Occipital lobe (tissue), 2 donors: ENCODE measurements around the gene GALP. TPM values are rescaled to one million over a fixed set of nuclear protein-coding genes. Genes with fewer than 3 reads are reported as not detected.
"Not testable (repeated sequence)": the region's sequence is repeated elsewhere in the genome, so short reads cannot be mapped to it uniquely, and the experiment has no call there.

ENCODE experiments used
- DNase-seq: peaks from one replicate; lab custom pipeline; 2025; lab: John Stamatoyannopoulos, UW
- total RNA-seq: library from RNA; depleted of rRNA; stranded (reverse); fragments of >200 nt; gene quantifications from one replicate; pipeline ENCODE4 v1.2.3, GENCODE V29; 2014

The GALP gene
- total RNA-seq, 1 donor from 2014 or later: not detected

GRCh38 chr19:56148096-56148495, 27.7 kb upstream of the GALP start:
- DNase-seq: no peak

DNA sequence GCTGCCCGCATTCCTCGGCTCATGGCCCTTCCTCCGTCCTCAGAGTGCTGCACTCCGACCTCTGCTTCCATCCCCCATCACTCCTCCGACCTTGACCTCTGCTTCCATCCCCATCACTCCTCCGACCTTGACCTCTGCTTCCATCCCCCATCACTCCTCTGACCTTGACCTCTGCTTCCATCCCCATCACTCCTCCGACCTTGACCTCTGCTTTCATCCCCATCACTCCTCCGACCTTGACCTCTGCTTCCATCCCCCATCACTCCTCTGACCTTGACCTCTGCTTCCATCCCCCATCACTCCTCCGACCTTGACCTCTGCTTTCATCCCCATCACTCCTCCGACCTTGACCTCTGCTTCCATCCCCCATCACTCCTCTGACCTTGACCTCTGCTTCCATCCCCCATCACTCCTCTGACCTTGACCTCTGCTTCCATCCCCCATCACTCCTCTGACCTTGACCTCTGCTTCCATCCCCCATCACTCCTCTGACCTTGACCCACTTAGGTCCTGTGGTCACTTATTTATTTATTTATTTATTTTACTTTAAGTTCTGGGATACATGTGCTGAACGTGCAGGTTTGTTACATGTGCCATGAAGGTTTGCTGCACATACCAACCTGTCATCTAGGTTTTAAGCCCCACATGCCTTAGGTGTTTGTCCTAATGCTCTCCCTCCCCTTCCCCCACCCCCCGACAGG, 26.7 kb upstream of the GALP start:
- DNase-seq: not testable (repeated sequence)

DNA sequence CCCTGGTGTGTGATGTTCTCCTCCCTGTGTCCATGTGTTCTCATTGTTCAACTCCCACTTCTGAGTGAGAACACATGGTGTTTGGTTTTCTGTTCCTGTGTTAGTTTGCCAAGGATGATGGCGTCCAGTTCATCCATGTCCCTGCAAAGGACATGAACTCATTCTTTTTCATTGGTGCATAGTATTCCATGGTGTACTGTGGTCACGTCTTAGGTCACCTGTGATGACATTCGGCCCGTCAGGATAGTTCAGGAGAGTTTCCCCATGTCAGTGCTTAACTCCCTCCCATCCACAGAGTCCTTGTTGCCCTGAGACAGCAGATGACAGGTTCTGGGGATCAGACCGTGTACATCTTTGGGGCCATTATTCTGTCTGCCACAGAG, 26.2 kb upstream of the GALP start:
- DNase-seq: no peak

DNA sequence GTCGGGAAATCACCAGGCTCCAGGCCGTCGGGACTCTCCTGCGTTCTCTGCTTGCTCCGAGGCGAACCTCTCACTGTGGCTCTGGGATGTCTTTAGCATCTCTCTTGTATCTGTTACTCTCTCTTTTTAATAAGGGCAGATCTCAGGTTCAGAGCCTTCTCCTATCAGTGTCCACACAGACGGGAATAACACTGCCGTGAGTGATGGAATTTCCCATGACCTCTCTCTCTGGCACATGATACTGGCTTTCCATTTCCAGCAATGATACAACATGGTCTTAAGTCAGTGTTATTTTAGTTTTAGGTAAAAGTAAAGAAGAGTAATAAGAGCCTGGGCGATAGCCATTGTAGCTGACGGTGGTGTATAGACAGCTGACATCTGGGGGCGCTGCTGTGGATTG, 25.4 kb upstream of the GALP start:
- no peak for DNase-seq

- DNase-seq: no peak
These were observed 23.2 kb upstream of the GALP start for GRCh38 chr19:56152644-56153043.

DNA sequence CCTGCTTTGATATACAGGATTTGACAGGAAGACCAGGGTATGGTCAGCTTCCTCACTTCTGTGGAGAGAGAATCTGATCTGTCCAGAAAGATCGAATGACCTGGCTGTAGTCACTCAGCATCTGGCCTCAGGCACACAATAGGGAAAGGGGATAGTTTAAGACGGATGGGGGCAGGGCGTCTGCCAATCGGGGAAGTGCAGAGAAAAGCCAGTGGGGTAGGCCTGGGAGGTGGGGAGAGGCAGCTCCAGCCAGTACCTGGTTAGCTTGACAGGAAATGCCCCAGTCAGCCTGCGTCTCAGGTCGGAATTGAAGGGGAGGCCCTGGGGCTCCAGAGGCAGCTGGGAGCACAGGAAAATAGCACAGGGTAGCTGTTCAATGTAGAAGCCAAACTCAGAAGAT, 22.3 kb upstream of the GALP start:
- no peak for DNase-seq

GRCh38 chr19:56155124-56155687, 20.6 kb upstream of the GALP start:
- no peak for DNase-seq

- no peak for DNase-seq
These were observed 19.0 kb upstream of the GALP start for GRCh38 chr19:56156768-56157167.

- DNase-seq: no peak
These were observed 17.5 kb upstream of the GALP start for GRCh38 chr19:56158170-56158757.

GRCh38 chr19:56159009-56159559, 16.7 kb upstream of the GALP start:
- no peak for DNase-seq

DNA sequence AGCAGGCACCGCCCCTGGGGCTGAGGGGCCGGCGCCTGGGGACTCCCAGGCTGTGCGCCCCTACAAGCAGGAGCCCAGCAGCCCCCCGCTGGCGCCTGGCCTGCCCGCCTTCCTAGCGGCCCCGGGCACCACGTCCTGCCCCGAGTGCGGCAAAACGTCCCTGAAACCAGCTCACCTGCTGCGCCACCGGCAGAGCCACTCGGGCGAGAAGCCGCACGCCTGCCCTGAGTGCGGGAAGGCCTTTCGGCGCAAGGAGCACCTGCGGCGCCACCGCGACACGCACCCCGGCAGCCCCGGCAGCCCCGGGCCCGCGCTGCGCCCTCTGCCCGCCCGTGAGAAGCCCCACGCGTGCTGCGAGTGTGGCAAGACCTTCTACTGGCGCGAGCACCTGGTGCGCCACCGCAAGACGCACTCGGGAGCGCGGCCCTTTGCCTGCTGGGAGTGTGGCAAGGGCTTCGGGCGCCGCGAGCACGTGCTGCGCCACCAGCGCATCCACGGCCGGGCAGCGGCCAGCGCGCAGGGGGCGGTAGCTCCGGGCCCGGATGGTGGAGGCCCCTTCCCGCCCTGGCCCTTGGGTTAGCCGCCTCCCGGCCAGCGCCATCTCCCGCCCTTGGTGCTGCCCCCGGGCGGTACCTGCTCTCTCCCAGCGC, 16.1 kb upstream of the GALP start:
- DNase-seq: no peak

- DNase-seq: no peak
These were observed 14.3 kb upstream of the GALP start for GRCh38 chr19:56161534-56161933.

DNA sequence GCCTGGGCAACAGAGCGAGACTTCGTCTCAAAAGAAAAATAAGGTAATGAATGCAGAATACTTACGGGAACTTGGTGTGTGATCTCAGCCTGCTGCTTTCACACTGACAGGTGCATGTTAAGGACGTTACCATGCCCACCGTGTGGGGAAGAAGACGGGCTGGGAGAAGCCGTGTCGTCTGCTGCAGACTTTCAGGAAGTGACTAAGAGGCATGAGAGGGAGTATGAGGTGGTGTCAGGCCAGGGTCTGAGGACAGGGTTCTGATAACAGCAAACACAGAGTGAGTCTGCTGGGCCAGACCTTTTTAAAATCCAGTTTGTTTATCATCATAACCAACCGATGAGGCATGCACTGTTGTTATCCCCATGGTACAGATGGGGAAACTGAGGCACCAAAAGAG, 13.6 kb upstream of the GALP start:
- DNase-seq: no peak

DNA sequence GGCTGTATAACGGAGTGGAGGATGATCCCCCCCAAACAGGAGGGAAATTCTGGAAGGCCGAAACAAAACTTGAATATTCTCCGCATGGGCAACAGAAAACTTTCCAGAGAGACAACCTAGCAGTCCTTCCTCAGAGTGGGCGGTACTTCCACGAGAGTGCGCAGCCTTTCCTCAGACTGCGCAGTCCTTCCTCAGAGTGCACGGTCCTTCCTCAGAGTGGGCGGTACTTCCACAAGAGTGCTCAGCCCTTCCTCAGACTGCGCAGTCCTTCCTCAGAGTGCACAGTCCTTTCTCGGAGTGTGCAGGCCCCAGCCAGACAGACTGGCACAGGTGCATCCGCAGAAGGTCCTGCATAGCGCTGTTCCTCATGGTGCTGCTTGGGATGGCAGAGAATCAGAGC, 12.7 kb upstream of the GALP start:
- DNase-seq: no peak

- no peak for DNase-seq
These were observed 8.7 kb upstream of the GALP start for GRCh38 chr19:56167064-56167578.

DNA sequence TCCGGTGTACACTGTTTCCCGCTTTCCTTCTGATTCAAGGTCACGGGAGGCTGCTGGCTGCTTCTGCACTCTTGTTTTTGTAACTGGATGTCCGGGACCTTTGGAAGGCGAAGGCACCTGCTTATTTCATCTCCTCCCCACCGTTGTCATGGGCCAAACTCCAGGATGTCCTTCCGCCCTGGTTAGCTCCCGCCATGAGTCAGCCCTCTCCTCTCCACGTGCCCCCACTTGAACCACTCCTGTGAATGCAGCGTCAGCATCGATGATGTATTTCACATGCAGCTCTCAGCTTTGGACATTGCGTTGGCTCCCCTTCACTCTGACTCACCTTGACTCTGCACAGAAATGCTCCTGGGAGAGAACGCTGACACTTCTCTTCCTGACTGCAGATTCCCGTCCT, 5.5 kb upstream of the GALP start:
- DNase-seq: no peak

GRCh38 chr19:56174086-56174485, 1.7 kb upstream of the GALP start:
- DNase-seq: no peak

DNA sequence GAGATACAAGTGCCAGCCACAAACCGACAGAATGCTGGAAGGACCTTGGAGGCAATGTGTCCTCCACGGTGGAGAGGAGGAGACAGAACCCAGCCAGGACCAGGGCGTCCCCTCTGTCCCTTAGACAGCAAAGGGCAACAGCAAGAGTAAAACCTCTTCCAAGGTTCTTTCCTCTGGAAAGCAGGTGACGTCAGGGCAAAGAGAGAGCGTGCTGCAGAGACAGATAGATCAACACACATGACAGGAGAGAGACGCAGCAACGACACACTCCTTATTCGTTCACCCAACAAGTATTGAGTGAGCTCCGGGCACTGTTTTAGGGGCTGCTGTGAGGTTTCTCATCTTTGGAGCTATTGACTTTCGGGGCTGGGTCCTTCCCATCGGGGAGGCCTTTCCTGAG, 1.3 kb upstream of the GALP start:
- DNase-seq: no peak

DNA sequence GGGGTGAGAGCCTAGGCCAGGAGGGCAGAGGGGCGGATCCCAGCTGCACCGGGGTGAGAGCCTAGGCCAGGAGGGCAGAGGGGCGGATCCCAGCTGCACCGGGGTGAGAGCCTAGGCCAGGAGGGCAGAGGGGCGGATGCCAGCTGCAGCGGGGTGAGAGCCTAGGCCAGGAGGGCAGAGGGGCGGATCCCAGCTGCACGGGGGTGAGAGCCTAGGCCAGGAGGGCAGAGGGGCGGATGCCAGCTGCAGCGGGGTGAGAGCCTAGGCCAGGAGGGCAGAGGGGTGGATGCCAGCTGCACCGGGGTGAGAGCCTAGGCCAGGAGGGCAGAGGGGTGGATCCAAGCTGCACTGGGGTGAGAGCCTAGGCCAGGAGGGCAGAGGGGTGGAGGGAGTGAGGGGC, 502 bp downstream of the GALP start:
- DNase-seq: not testable (repeated sequence)

GRCh38 chr19:56176881-56177280, 1.1 kb downstream of the GALP start:
- no peak for DNase-seq

DNA sequence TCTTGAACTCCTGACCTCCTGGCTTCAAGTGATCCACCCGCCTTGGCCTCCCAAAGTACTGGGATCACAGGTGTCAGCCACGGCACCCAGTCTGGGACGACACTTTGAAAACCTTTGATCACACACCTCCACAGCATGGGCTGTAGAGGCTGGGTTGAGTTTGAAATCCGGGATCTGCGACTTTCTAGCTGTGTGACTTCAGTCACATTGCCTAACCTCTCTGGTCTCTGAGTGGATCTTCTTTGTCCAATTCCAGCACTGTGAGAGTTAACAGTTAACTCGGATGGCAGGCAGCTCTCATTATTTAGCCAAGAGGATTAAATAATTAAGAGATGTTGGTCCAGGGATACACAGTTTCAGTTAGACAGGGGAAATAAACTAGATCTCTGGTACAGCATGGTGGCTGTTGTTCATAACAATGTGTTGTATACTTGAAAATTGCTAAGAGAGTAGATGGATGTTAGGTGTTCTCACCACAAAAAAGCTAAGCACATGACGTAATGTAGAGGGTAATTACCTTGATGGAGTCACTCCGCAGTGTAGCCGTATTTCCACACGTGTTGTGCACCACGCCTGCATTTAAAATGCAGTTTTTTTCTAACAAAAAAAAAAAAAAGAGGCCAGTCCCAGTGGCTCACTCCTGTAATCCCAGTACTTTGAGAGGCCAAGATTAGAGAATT, 1.9 kb downstream of the GALP start:
- DNase-seq: no peak

- no peak for DNase-seq
These were observed 14.0 kb downstream of the GALP start for GRCh38 chr19:56189785-56190184.
